D721Med (cell line): Measurements from ENCODE around the gene HDGFL1.

Experiments used
- DNase-seq: peaks from one replicate; pipeline ENCODE4 v3.0.0; 2011; ENCODE audit warnings: low spot score; ENCODE audit not compliant: insufficient read length
- FAIRE-seq: peaks from 2 replicates; lab custom pipeline; 2011; peaks lifted over from hg19 to GRCh38; lab: Jason Lieb, UNC
- CTCF ChIP-seq: IDR thresholded peaks from 2 replicates; pipeline ENCODE4 v1.5.1; 2012; ENCODE audit warnings: mild to moderate bottlenecking, control low read depth; ENCODE audit not compliant: insufficient read depth; ENCODE audit errors: missing control alignments

Gene HDGFL1

GRCh38 chr6:22605736-22606135, 36.4 kb downstream of the HDGFL1 start:
- no peak for FAIRE-seq

GRCh38 chr6:22610127-22610526, 40.8 kb downstream of the HDGFL1 start:
- FAIRE-seq (no peak), DNase-seq (no peak)
- no peak for TF ChIP-seq CTCF

More at GRCh38 chr6:22605736-22606135, 36.4 kb downstream of the HDGFL1 start:
- DNase-seq = no peak
- no peak for TF ChIP-seq CTCF

- DNase-seq (no peak), FAIRE-seq (no peak)
- no peak for TF ChIP-seq CTCF
Observed at GRCh38 chr6:22612236-22612635, 42.9 kb downstream of the HDGFL1 start.

GRCh38 chr6:22613051-22613450, 43.7 kb downstream of the HDGFL1 start:
- TF ChIP-seq CTCF = no peak
- FAIRE-seq = no peak

GRCh38 chr6:22613695-22614094, 44.3 kb downstream of the HDGFL1 start:
- no peak for TF ChIP-seq CTCF
- DNase-seq = no peak
- FAIRE-seq = no peak

More at GRCh38 chr6:22613051-22613450, 43.7 kb downstream of the HDGFL1 start:
- DNase-seq = no peak

- no peak for TF ChIP-seq CTCF
- DNase-seq (no peak), FAIRE-seq (no peak)
Observed at GRCh38 chr6:22614547-22614946, 45.2 kb downstream of the HDGFL1 start.

GRCh38 chr6:22621028-22621427, 51.7 kb downstream of the HDGFL1 start:
- DNase-seq = no peak
- no peak for FAIRE-seq
- TF ChIP-seq CTCF = no peak
